ENCODE data around the gene ANGPTL1. TPM values are rescaled to one million over a fixed set of nuclear protein-coding genes. Genes with fewer than 3 reads are reported as not detected.

The ANGPTL1 gene
- total and polyA plus RNA-seq, 2 of the 13 experiments (the other 11 are each of a cell fraction or from before 2014, with no cell fraction given): 2.9 to 9.3 TPM

- no peak for FAIRE-seq
- 96% methylated on average over 2 of the region's 2 CpGs for WGBS (ENCODE audit: low lambda C conversion rate)
- in situ Hi-C loops (cut with HindIII; ENCODE audit: extremely low pct_ligation_motif_present, low pct_unique_long_range_greater_than_20kb): no loop called here
Observed at GRCh38 chr1:178912597-178912996, 41.7 kb upstream of the ANGPTL1 start.

GRCh38 chr1:178910023-178910422, 39.1 kb upstream of the ANGPTL1 start:
- FAIRE-seq (no peak), ATAC-seq (no peak), DNase-seq (ENCODE audit: low spot score) (no peak)
- Histone ChIP-seq H4K20me1 (ENCODE audit: insufficient read depth, low read length) (no peaks in the 10 kb centered on the region), H3K79me2 (ENCODE audit: insufficient read depth, low read length) (no peaks in the 10 kb centered on the region), H3K27me3 (ENCODE audit: control insufficient read depth in 1 of 2, insufficient read depth in 2 of 2, low read length in 2 of 2) (no peaks in the 10 kb centered on the region), H3K4me3 (replicated peaks in 1 of 3; ENCODE audit: insufficient read depth in 1 of 3, low read depth in 2 of 3, low read length in 3 of 3) (no peak overlapping the region), H3K4me1 (ENCODE audit: insufficient read depth, low read length) (peaks cover 5% of the 10 kb centered on the region), H2AFZ (ENCODE audit: low read length) (no peak overlapping the region), H3K27ac (ENCODE audit: extremely low read length, insufficient read depth, low read length) (no peak overlapping the region), H3K36me3 (replicated peaks in 1 of 2; ENCODE audit: control insufficient read depth in 1 of 2, insufficient read depth in 2 of 2, low read length in 2 of 2) (peaks cover 2 to 4% of the 10 kb centered on the region in 2 experiments; a peak in 1 of 5 replicates), H3K9me3 (ENCODE audit: low read length) (no peaks in the 10 kb centered on the region), H3K4me2 (ENCODE audit: low read depth, low read length) (no peak overlapping the region), H3K9ac (ENCODE audit: insufficient read depth, low read depth, low read length) (no peak overlapping the region)
- ChIA-PET CTCF (ENCODE audit: low intra/inter-chr PET ratio, low total read pairs) (no interaction called here), POLR2A (no interaction called here)
- no TSS peak for BruUV-seq (replicated peaks)
- TF ChIP-seq HOXA5 (CRISPR knock-in tag; IDR thresholded peaks at IDR 0.05): no peak
- TF ChIP-seq HOXA9 (CRISPR knock-in tag; IDR thresholded peaks at IDR 0.05; ENCODE audit: borderline replicate concordance): no peak
- no peak for TF ChIP-seq POLR2AphosphoS2 (IDR thresholded peaks at IDR 0.05; ENCODE audit: low read depth, low read length)
- no peak for TF ChIP-seq U2AF2 (IDR thresholded peaks at IDR 0.05; ENCODE audit: low read depth, low read length)
- no peak for TF ChIP-seq ZNF367 (CRISPR knock-in tag; IDR thresholded peaks at IDR 0.05; ENCODE audit: borderline replicate concordance)
- in situ Hi-C loops (cut with HindIII; ENCODE audit: extremely low pct_ligation_motif_present, low pct_unique_long_range_greater_than_20kb): no loop called here
- 92% methylated on average over 1 of the region's 1 CpG for WGBS (ENCODE audit: low lambda C conversion rate)
- intact Hi-C loops (cut with micrococcal nuclease; ENCODE audit: unreplicated experiment): no loop called here

More at GRCh38 chr1:178912597-178912996, 41.7 kb upstream of the ANGPTL1 start:
- Histone ChIP-seq H2AFZ (ENCODE audit: low read length) (no peak overlapping the region), H3K36me3 (replicated peaks in 1 of 2; ENCODE audit: control insufficient read depth in 1 of 2, insufficient read depth in 2 of 2, low read length in 2 of 2) (peaks cover 0 to 2% of the 10 kb centered on the region in 2 experiments; a peak in 1 of 5 replicates), H3K4me3 (replicated peaks in 1 of 3; ENCODE audit: insufficient read depth in 1 of 3, low read depth in 2 of 3, low read length in 3 of 3) (no peak overlapping the region), H3K4me2 (ENCODE audit: low read depth, low read length) (no peak overlapping the region), H3K9me3 (ENCODE audit: low read length) (no peaks in the 10 kb centered on the region), H4K20me1 (ENCODE audit: insufficient read depth, low read length) (no peaks in the 10 kb centered on the region), H3K4me1 (ENCODE audit: insufficient read depth, low read length) (peaks cover 31% of the 10 kb centered on the region), H3K79me2 (ENCODE audit: insufficient read depth, low read length) (no peaks in the 10 kb centered on the region), H3K9ac (ENCODE audit: insufficient read depth, low read depth, low read length) (no peak overlapping the region), H3K27ac (ENCODE audit: extremely low read length, insufficient read depth, low read length) (no peak overlapping the region), H3K27me3 (ENCODE audit: control insufficient read depth in 1 of 2, insufficient read depth in 2 of 2, low read length in 2 of 2) (no peaks in the 10 kb centered on the region)
- TF ChIP-seq ZIK1 (CRISPR knock-in tag; IDR thresholded peaks at IDR 0.05; ENCODE audit: borderline replicate concordance, low read depth) (no peak), ZNF678 (CRISPR knock-in tag; IDR thresholded peaks at IDR 0.05) (no peak), BCL6 (CRISPR knock-in tag; IDR thresholded peaks at IDR 0.05) (no peak), RCOR2 (CRISPR knock-in tag; IDR thresholded peaks at IDR 0.05) (no peak)
- BruUV-seq (replicated peaks): no TSS peak
- ATAC-seq: no peak
- intact Hi-C loops (cut with micrococcal nuclease; ENCODE audit: unreplicated experiment): no loop called here
- ChIA-PET CTCF (ENCODE audit: low intra/inter-chr PET ratio, low total read pairs) (no interaction called here), POLR2A (no interaction called here)
- DNase-seq (ENCODE audit: low spot score): no peak
